ENCODE measurements around the gene BRINP3.

- TF ChIP-seq TAF1 (IDR thresholded peaks at IDR 0.05; ENCODE audit: low read depth, low read length) (no peak), POLR2A (IDR thresholded peaks at IDR 0.05; ENCODE audit: low read depth, low read length) (no peak), POLR2AphosphoS5 (IDR thresholded peaks at IDR 0.05; ENCODE audit: low read depth, low read length) (no peak), POU2F2 (IDR thresholded peaks at IDR 0.05; ENCODE audit: low read depth, low read length) (no peak), SPI1 (IDR thresholded peaks at IDR 0.05; ENCODE audit: low read depth, low read length) (no peak)
Observed at GRCh38 chr1:190480231-190480630, 2.6 kb upstream of the BRINP3 start.
